NCI-H1105 (cell line): ENCODE data around the gene PRKN.

Experiments
- DNase-seq: peaks from one replicate; lab custom pipeline; 2025; lab: John Stamatoyannopoulos, UW

PRKN gene

GRCh38 chr6:161651949-161652348 lies 1075.6 kb downstream of the PRKN start:
- no peak for DNase-seq

DNA sequence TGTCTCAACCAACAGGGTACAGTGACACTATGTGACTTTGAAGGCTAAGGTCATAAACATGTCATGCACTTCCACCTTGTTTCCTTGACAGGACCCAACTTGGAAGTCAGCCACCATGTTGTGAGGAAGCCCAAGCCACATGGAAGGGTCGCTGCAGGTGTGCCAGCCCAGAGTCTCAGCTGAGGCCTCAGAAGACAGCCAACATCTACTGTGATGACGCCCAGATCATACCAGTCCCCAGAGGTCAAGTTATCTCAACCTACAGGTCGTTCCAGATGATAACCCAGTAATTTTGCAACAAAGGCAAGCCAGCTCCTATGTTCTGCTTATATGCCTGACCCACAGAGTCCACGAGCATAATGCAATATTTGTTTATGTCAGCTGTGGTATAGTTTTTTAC lies 1077.7 kb downstream of the PRKN start:
- DNase-seq = no peak

DNA sequence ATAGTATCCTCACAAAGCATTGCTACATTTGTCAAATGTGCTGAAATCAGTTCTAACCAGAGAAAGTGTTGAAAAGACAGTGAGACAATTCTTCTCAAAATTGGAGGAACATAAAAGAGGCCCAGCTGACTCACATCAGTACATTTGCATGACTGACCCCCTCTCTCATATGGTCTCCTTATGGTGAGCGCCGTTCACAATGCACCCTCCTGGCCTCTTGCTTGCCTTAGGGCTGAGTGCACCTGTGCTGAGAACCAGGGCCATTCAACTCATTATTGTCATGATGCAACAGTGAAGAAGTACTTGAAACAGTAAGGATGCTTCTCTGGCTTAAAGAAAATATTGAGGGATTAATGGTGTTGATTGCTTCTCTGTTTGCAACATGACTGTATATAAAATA lies 1078.5 kb downstream of the PRKN start:
- no peak for DNase-seq

- no peak for DNase-seq
These were observed 1080.3 kb downstream of the PRKN start for GRCh38 chr6:161647234-161647633.

- no peak for DNase-seq
These were observed 1083.0 kb downstream of the PRKN start for GRCh38 chr6:161644521-161644920.

DNA sequence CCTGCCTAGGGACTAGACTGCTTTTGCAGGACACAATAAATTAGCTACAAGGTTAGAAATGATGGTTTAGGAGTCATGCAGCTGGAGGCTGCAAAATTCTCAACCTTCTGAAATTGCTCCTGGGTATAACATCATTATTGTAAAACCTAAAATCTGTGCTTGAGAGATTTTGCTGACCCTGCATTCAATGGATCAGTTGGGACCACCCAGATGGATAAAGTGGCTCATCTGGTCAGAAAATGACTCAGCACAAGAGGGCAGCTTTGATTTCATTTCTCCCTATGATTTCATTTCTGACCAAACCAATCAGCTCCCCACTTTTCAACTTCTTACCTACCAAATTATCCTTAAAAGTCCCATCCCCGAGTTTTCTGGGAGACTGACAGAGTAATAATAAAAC lies 1086.4 kb downstream of the PRKN start:
- DNase-seq = no peak

GRCh38 chr6:161639772-161640171 lies 1087.8 kb downstream of the PRKN start:
- DNase-seq = no peak

DNA sequence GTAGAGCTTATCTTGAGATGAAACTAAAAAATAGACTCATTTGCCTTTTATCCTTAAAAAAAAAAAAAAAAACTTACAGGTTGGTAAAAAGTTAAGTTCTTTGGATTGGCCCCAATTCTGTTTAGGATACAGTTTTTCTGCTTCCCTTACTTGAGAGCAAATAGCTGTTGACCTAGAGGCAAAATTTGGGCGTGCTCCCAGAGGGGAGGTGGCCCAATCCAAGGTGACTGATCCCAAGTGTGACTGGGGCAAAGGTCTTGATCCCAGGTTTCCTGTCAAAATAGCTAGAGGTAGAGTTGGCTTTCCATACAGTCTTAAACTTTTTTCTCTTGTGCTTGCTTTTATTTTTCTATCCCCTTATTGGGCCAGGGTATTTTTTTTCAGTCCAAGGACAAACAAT lies 1089.9 kb downstream of the PRKN start:
- no peak for DNase-seq

DNA sequence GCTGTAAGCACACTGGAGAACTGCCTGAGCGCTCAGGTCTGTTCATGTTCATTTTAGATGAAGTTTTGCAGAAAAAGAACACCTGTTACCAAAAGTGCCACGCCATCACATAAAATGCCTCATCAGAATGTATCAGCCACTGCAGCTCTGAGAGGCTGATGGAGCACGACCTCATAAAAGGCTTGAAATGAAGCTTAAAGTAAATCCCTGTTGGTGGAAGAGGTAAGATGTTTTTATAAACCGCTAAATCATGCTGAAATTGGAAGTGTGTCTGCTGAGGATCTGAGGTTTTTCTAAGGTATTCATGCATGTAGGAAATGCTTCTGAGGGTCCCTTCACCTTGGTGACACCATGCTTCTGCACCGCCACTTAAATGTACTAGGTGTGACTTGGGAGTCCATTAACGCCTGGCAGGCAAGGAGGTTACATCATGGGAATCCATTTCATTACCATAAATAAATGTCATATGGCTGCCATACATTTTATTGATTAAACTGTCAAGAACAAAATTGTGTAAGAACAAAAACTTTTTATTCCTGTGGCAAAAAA lies 1090.6 kb downstream of the PRKN start:
- no peak for DNase-seq

DNA sequence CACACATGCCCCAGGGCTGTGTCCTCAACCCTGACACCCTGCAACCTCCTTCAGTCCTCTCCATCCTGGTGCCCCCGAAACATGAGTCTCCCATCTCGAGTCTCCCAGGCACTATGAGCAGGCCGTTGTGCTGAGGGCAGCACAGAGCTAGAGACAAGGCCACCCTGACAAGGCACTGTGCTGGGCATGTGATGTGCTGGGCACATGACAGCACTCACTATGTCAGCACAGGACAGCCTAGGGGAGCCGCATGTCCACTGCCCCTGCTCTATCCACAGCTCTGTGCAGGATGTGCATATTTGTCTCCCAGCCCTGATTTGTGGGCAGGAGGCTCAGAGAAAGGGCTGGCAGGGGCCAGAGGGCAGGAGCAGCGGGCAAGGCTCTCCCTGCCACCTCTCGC lies 1091.6 kb downstream of the PRKN start:
- DNase-seq = no peak

DNA sequence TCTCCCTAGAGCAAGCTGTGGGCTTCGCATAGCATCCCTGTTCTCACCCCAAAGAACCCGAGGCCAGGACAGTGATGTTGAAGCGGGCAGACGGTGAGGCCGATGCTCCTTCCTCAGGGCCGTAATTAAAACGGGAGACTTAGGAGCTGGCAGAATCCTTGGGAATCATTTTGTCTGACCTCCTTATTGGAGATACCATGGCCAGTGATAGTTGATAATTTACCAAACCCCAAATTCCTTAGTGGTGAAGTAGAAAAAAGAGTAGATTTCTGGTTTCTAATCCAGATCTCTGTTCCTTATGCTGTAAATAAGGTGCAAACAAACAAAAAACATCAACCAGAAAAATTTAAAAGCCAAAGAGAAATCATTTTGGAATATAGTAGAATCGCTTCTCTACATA lies 1092.7 kb downstream of the PRKN start:
- DNase-seq = no peak

- no peak for DNase-seq
These were observed 1095.8 kb downstream of the PRKN start for GRCh38 chr6:161631676-161632194.

DNA sequence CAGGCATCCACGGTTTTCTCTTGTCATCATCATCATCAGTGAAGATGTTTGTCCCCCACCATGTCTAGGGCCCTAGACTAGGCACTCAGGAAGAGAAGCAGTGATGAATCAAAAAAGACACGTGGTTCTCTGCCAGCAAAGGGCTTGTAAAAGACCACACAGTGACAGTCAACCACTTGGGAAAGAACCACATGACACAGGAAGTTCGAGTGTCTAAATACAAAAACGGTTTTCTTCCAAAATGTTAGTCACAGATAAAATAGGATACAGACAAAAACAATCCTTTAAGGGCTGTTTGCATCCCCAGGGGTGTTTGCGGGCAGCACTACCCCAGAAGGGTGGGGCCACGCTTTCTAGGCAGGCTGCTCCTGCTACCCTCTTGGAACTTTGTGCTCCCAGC lies 1096.9 kb downstream of the PRKN start:
- DNase-seq = no peak

DNA sequence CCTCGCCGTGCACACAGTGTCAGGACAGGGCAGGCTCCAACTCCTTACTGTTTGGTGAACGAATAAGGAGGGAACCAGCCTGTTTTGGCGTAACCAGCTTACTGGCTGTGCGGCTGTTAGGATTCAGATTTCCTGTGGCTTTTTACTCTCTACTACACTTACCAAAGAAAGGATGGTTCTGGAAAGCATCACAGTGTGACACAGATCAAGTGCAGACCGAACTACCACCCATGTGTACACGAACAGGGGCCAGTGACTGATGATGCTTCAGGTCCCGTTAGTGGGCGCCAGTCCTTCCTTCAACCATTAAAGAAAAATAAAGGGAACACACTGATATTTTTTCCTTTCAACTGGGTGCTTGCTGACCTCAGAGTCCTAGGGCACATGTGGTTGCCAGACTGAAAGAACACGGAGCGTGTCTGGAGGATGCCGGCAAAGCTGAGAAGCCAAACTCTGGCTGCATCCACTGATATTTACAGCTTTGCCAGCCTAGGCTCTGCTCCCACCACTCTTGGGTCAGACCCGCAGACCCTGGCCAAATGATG lies 1101.4 kb downstream of the PRKN start:
- DNase-seq = no peak

GRCh38 chr6:161624111-161624510 lies 1103.5 kb downstream of the PRKN start:
- no peak for DNase-seq

GRCh38 chr6:161622779-161623178 lies 1104.8 kb downstream of the PRKN start:
- DNase-seq = no peak

DNA sequence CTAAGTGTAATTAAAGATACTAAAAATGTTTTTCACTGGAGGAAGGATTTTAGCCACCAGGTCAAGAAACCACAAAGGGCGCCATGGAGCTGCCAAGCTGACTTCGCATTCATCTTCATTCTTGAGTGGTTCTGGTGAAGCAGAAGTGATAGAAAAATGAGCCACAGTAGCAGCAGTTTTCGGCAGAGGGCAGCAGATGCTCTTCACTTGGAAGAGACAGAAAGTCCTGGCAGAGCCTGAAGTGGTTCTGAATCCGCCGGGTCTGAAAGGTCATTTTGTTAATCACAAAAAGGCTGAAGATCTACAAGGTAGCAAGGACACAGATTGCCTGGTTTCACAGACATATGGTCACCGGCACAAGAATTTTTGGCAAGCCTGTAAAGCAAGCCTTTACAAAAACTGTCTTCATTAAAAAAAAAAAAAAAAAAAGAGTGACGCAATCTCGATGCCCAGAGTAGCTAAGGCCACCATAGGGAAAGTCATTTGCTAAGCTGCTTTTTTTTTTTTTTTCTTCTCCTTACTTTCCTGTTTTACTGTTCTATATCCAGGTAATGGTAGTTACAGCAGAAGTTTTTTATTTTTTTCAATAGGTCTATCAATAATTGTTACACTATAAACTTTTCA lies 1108.6 kb downstream of the PRKN start:
- DNase-seq = no peak

GRCh38 chr6:161613711-161614110 lies 1113.9 kb downstream of the PRKN start:
- no peak for DNase-seq

- DNase-seq = no peak
These were observed 1118.8 kb downstream of the PRKN start for GRCh38 chr6:161608771-161609170.

GRCh38 chr6:161607696-161608297 lies 1119.8 kb downstream of the PRKN start:
- no peak for DNase-seq

- no peak for DNase-seq
These were observed 1125.2 kb downstream of the PRKN start for GRCh38 chr6:161602359-161602758.

DNA sequence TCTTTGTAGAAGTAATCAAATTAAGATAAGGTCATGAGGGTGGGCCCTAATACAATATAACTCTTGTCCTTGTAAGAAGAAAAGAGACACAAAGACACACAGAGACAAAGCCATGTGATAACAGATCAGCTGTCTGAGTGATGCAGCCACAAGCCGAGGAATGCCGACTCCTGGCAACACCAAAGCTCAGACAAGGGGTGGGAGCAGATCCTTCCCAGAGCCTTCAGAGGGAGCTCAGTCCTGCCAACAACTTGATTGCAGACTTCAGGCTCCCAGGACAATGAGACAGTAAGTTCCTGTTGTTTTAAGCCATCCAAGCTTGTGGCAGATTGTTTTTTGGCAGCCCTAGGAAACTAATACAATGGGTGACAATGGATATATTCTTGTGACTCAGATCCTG lies 1128.7 kb downstream of the PRKN start:
- no peak for DNase-seq

DNA sequence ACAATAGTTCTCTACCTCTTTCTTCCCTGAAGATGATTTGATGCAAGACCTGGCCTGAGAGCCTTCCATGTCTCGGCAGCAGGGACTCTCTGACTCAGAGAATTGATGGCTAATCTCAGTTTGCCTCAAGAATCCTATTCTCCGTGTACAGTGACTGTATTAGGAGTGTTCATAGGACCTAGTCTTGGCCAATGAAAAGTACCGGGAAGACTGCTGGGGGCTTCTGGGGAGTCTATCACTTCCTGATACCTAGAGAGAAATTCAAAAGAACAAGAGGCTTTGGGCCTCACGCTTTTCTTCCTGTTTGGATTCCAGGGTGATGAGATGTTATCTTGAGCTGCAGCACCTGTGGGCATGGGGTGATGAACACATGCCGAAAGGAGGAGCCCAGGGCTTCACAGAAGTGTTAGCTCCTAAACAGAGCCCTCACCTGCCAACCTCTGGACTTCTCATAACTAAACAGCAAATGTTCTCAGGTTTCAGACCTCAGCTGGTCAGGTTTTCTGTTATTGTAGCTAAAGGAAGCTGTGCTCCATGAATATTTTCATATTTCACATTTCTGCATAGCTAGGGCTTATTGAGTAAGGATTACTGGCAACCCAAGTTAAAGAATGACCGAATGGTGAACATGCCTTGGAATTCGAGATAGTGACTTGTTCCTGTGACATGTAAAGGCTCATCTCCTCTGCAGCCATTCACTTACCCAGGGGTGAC lies 1130.6 kb downstream of the PRKN start:
- DNase-seq = no peak
